Body of pancreas (tissue), 4 donors: ENCODE measurements around the gene CEP104.

Experiments
- POLR2A ChIP-seq, 3 donors: fragments of 450-650 bp; IDR thresholded peaks; one replicate each; pipeline ENCODE4 v1.6.1; 2016; ENCODE audit warnings: antibody characterized with exemption in 3 of 3, mild to moderate bottlenecking in 2 of 3
- TF ChIP-seq, protein P1 (sequence below), 7 experiments: fragments of 450-650 bp in 4 of 7; fragments of 200-600 bp in 3 of 7; sonication (generic) in 3 of 7; IDR thresholded peaks; one replicate each; pipeline ENCODE4 v1.5.1; 2016 to 2019; ENCODE audit warnings: antibody characterized with exemption in 7 of 7

DNA sequence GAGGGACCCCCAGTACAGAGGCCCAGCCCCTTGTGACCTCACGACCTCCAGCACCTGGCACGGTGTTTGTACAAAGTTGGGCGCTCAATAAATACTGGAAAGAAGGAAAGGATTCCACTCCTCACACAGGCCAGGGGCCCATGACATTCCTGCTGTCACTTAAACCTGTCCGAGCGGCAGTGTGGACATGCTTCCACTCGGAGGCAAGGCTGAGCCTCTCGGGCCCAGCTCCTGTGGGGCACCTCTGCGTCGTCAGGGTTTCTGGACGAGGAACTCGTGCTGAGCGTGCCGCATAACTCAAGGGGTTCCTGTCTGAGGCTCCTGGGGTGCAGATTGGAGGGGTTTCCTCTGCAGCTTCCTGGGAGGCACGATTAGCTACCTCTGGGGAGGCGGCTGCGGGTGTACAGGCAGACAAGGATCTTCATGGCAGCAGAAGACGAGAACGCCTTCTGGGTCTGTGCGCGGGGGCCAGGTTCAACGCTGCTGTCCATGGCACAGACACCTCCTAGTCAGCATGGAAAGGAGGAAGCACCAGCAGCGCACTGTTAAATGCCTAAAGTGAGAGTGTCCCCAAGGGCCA, 88.1 kb downstream of the CEP104 start:
- TF ChIP-seq, protein P1, sequence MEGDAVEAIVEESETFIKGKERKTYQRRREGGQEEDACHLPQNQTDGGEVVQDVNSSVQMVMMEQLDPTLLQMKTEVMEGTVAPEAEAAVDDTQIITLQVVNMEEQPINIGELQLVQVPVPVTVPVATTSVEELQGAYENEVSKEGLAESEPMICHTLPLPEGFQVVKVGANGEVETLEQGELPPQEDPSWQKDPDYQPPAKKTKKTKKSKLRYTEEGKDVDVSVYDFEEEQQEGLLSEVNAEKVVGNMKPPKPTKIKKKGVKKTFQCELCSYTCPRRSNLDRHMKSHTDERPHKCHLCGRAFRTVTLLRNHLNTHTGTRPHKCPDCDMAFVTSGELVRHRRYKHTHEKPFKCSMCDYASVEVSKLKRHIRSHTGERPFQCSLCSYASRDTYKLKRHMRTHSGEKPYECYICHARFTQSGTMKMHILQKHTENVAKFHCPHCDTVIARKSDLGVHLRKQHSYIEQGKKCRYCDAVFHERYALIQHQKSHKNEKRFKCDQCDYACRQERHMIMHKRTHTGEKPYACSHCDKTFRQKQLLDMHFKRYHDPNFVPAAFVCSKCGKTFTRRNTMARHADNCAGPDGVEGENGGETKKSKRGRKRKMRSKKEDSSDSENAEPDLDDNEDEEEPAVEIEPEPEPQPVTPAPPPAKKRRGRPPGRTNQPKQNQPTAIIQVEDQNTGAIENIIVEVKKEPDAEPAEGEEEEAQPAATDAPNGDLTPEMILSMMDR (IDR thresholded peaks at IDR 0.05): no peak
- TF ChIP-seq POLR2A (IDR thresholded peaks at IDR 0.05): no peak
